Endothelial cell of coronary artery (primary cell): Measurements from ENCODE around the gene NOXA1. TPM values are rescaled to one million over a fixed set of nuclear protein-coding genes. Genes with fewer than 3 reads are reported as not detected.

ENCODE experiments used
- total RNA-seq: library from RNA; depleted of rRNA; stranded (reverse); fragments of >200 nt; gene quantifications from 2 replicates; pipeline ENCODE4 v1.2.3, GENCODE V29; 2014

NOXA1 gene
- 0.18 and 0.56 TPM in 2 replicates for total RNA-seq

GRCh38 chr9:137422604-137423513 is at the start of gene NOXA1, which contains the start of gene EXD3:
Gene NOXA1 (plus strand): TSS chr9:137423393. CDS start chr9:137423530, 137 bp downstream.
Gene EXD3 (minus strand): TSS chr9:137423162. CDS start chr9:137395357, 27,805 bp downstream.

GRCh38 chr9:137441289-137441934 is 18.2 kb downstream of the NOXA1 start, which contains the start of gene ENTPD8:
Gene ENTPD8 (minus strand): TSS chr9:137441357. CDS start chr9:137438285, 3,072 bp downstream.

DNA sequence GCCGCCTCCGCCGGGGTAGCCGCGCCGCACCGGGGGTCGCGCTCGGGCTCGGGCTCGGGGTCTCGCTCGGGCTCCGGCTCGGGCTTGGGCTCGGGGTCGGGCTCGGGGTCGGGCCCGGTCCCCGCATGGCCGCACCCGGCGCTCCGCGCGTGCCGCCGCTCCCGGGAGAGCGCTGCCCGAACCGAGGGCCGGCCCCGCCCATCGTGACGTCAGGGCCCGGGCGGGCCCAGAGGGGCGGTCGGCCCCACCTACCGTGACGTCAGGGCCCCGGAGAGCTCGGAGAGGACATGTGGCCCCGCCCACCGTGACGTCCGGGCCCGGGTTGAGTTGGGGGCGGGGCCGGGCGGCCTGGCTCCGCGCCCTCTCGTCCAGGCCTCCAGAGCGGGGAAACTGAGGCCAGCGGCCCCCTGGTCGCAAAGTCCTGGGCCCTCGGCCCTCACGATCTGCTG is 36.0 kb downstream of the NOXA1 start, which contains the start of gene NSMF:
Gene NSMF, minus strand, starts transcription at position 183 of the 449 bp plus-strand sequence. CDS start 232 bp downstream, outside the sequence.

Other genes with a start within 250 kb of the NOXA1 start
- gene ANAPC2, start 234.8 kb upstream of the NOXA1 start, total RNA-seq = 21.3 and 26.8 TPM in 2 replicates
- 108 and 110 TPM in 2 replicates for gene SSNA1, start 234.7 kb upstream of the NOXA1 start, total RNA-seq
- gene TPRN, start 222.7 kb upstream of the NOXA1 start, total RNA-seq = 4.4 and 5.6 TPM in 2 replicates
- 22.7 and 26.8 TPM in 2 replicates for gene TMEM203, start 217.7 kb upstream of the NOXA1 start, total RNA-seq
- gene NDOR1, start 217.7 kb upstream of the NOXA1 start, total RNA-seq = 2.7 and 3.7 TPM in 2 replicates
- gene RNF208, start 201.2 kb upstream of the NOXA1 start, total RNA-seq = 0.09 and 0.19 TPM in 2 replicates
- 0.19 and 0.45 TPM in 2 replicates for gene CYSRT1, start 198.2 kb upstream of the NOXA1 start, total RNA-seq
- under 0.01 TPM in 1 of 2 replicates, not detected in the other for gene RNF224, start 195.9 kb upstream of the NOXA1 start, total RNA-seq
- gene SLC34A3, start 192.5 kb upstream of the NOXA1 start, total RNA-seq = not detected in 2 replicates
- gene TUBB4B, start 182.1 kb upstream of the NOXA1 start, total RNA-seq = 208 and 307 TPM in 2 replicates
- not detected in 2 replicates for gene STPG3, start 172.1 kb upstream of the NOXA1 start, total RNA-seq
- gene NELFB, start 168.1 kb upstream of the NOXA1 start, total RNA-seq = 63.9 and 65.0 TPM in 2 replicates
- gene TOR4A, start 145.7 kb upstream of the NOXA1 start, total RNA-seq = 27.3 and 27.6 TPM in 2 replicates
- 23.3 and 32.2 TPM in 2 replicates for gene NRARP, start 121.1 kb upstream of the NOXA1 start, total RNA-seq
- gene EXD3, start 231 bp upstream of the NOXA1 start, total RNA-seq = 11.7 and 19.9 TPM in 2 replicates
- under 0.01 TPM in 1 of 2 replicates, not detected in the other for gene ENTPD8, start 18.0 kb downstream of the NOXA1 start, total RNA-seq
- gene NSMF, start 35.9 kb downstream of the NOXA1 start, total RNA-seq = 16.4 and 23.6 TPM in 2 replicates
- 0.36 and 0.47 TPM in 2 replicates for gene PNPLA7, start 127.0 kb downstream of the NOXA1 start, total RNA-seq
- gene MRPL41, start 128.5 kb downstream of the NOXA1 start, total RNA-seq = 55.2 and 66.5 TPM in 2 replicates
- gene DPH7, start 155.5 kb downstream of the NOXA1 start, total RNA-seq = 22.5 and 23.2 TPM in 2 replicates
- 17.7 and 18.6 TPM in 2 replicates for gene ZMYND19, start 167.1 kb downstream of the NOXA1 start, total RNA-seq
- 17.6 and 24.2 TPM in 2 replicates for gene ARRDC1, start 182.3 kb downstream of the NOXA1 start, total RNA-seq
- 56.5 and 66.8 TPM in 2 replicates for gene EHMT1, start 195.6 kb downstream of the NOXA1 start, total RNA-seq